Measurements from ENCODE around the gene SH3GL3.

The SH3GL3 gene

GRCh38 chr15:83526319-83526718, 79.2 kb downstream of the SH3GL3 start:
- no peak for TF ChIP-seq SPI1 (IDR thresholded peaks at IDR 0.05; ENCODE audit: low read depth, low read length)
- no peak for TF ChIP-seq POLR2AphosphoS5 (IDR thresholded peaks at IDR 0.05; ENCODE audit: low read depth, low read length)
- TF ChIP-seq POLR2A (IDR thresholded peaks at IDR 0.05; ENCODE audit: low read depth, low read length) = no peak
- TF ChIP-seq TAF1 (IDR thresholded peaks at IDR 0.05; ENCODE audit: low read depth, low read length) = no peak
- no peak for TF ChIP-seq POU2F2 (IDR thresholded peaks at IDR 0.05; ENCODE audit: low read depth, low read length)
- TF ChIP-seq PAX5 (IDR thresholded peaks at IDR 0.05; ENCODE audit: insufficient read depth, low read length, severe bottlenecking) = no peak

GRCh38 chr15:83533410-83533962, 86.3 kb downstream of the SH3GL3 start:
- TF ChIP-seq TAF1 (IDR thresholded peaks at IDR 0.05; ENCODE audit: low read depth, low read length) = no peak
- no peak for TF ChIP-seq PAX5 (IDR thresholded peaks at IDR 0.05; ENCODE audit: insufficient read depth, low read length, severe bottlenecking)
- TF ChIP-seq SPI1 (IDR thresholded peaks at IDR 0.05; ENCODE audit: low read depth, low read length) = no peak
- no peak for TF ChIP-seq POLR2A (IDR thresholded peaks at IDR 0.05; ENCODE audit: low read depth, low read length)
- no peak for TF ChIP-seq POLR2AphosphoS5 (IDR thresholded peaks at IDR 0.05; ENCODE audit: low read depth, low read length)
- no peak for TF ChIP-seq POU2F2 (IDR thresholded peaks at IDR 0.05; ENCODE audit: low read depth, low read length)
- FAIRE-seq (no peak), DNase-seq (ENCODE audit: insufficient read length, low spot score) (no peak)

More at GRCh38 chr15:83526319-83526718, 79.2 kb downstream of the SH3GL3 start:
- DNase-seq (ENCODE audit: insufficient read length, low spot score) (no peak), FAIRE-seq (no peak)

- TF ChIP-seq SPI1 (IDR thresholded peaks at IDR 0.05; ENCODE audit: low read depth, low read length) (no peak), POLR2A (IDR thresholded peaks at IDR 0.05; ENCODE audit: low read depth, low read length) (no peak), POU2F2 (IDR thresholded peaks at IDR 0.05; ENCODE audit: low read depth, low read length) (no peak), TAF1 (IDR thresholded peaks at IDR 0.05; ENCODE audit: low read depth, low read length) (no peak), POLR2AphosphoS5 (IDR thresholded peaks at IDR 0.05; ENCODE audit: low read depth, low read length) (no peak)
- FAIRE-seq (no peak), DNase-seq (ENCODE audit: insufficient read length, low spot score) (no peak)
Measured at GRCh38 chr15:83537606-83538005, 90.5 kb downstream of the SH3GL3 start.

GRCh38 chr15:83538682-83539081, 91.5 kb downstream of the SH3GL3 start:
- FAIRE-seq = no peak
- no peak for DNase-seq (ENCODE audit: insufficient read length, low spot score)
- TF ChIP-seq POU2F2 (IDR thresholded peaks at IDR 0.05; ENCODE audit: low read depth, low read length) = no peak
- no peak for TF ChIP-seq POLR2A (IDR thresholded peaks at IDR 0.05; ENCODE audit: low read depth, low read length)
- TF ChIP-seq PAX5 (IDR thresholded peaks at IDR 0.05; ENCODE audit: insufficient read depth, low read length, severe bottlenecking) = no peak

- no peak for TF ChIP-seq POLR2AphosphoS5 (IDR thresholded peaks at IDR 0.05; ENCODE audit: low read depth, low read length)
- TF ChIP-seq POU2F2 (IDR thresholded peaks at IDR 0.05; ENCODE audit: low read depth, low read length) = no peak
- no peak for TF ChIP-seq PAX5 (IDR thresholded peaks at IDR 0.05; ENCODE audit: insufficient read depth, low read length, severe bottlenecking)
- no peak for FAIRE-seq
- no peak for DNase-seq (ENCODE audit: insufficient read length, low spot score)
Measured at GRCh38 chr15:83545804-83546511, 98.8 kb downstream of the SH3GL3 start.

GRCh38 chr15:83546512-83546888, 99.4 kb downstream of the SH3GL3 start:
- DNase-seq (ENCODE audit: insufficient read length, low spot score) = no peak
- TF ChIP-seq POLR2A (IDR thresholded peaks at IDR 0.05; ENCODE audit: low read depth, low read length) (no peak), TAF1 (IDR thresholded peaks at IDR 0.05; ENCODE audit: low read depth, low read length) (no peak), POLR2AphosphoS5 (IDR thresholded peaks at IDR 0.05; ENCODE audit: low read depth, low read length) (no peak), PAX5 (IDR thresholded peaks at IDR 0.05; ENCODE audit: insufficient read depth, low read length, severe bottlenecking) (no peak), POU2F2 (IDR thresholded peaks at IDR 0.05; ENCODE audit: low read depth, low read length) (no peak), SPI1 (IDR thresholded peaks at IDR 0.05; ENCODE audit: low read depth, low read length) (no peak)
- FAIRE-seq = no peak

- no peak for DNase-seq (ENCODE audit: insufficient read length, low spot score)
- no peak for TF ChIP-seq TAF1 (IDR thresholded peaks at IDR 0.05; ENCODE audit: low read depth, low read length)
- no peak for TF ChIP-seq POLR2A (IDR thresholded peaks at IDR 0.05; ENCODE audit: low read depth, low read length)
- no peak for TF ChIP-seq SPI1 (IDR thresholded peaks at IDR 0.05; ENCODE audit: low read depth, low read length)
- no peak for TF ChIP-seq PAX5 (IDR thresholded peaks at IDR 0.05; ENCODE audit: insufficient read depth, low read length, severe bottlenecking)
- no peak for TF ChIP-seq POU2F2 (IDR thresholded peaks at IDR 0.05; ENCODE audit: low read depth, low read length)
- no peak for TF ChIP-seq POLR2AphosphoS5 (IDR thresholded peaks at IDR 0.05; ENCODE audit: low read depth, low read length)
Measured at GRCh38 chr15:83547168-83547567, 100.0 kb downstream of the SH3GL3 start.

GRCh38 chr15:83549623-83550022, 102.5 kb downstream of the SH3GL3 start:
- DNase-seq (ENCODE audit: insufficient read length, low spot score) (no peak), FAIRE-seq (no peak)
- TF ChIP-seq POU2F2 (IDR thresholded peaks at IDR 0.05; ENCODE audit: low read depth, low read length) = no peak
- TF ChIP-seq TAF1 (IDR thresholded peaks at IDR 0.05; ENCODE audit: low read depth, low read length) = no peak
- TF ChIP-seq PAX5 (IDR thresholded peaks at IDR 0.05; ENCODE audit: insufficient read depth, low read length, severe bottlenecking) = no peak
- TF ChIP-seq POLR2A (IDR thresholded peaks at IDR 0.05; ENCODE audit: low read depth, low read length) = no peak
- TF ChIP-seq SPI1 (IDR thresholded peaks at IDR 0.05; ENCODE audit: low read depth, low read length) = no peak
- no peak for TF ChIP-seq POLR2AphosphoS5 (IDR thresholded peaks at IDR 0.05; ENCODE audit: low read depth, low read length)

More at GRCh38 chr15:83547168-83547567, 100.0 kb downstream of the SH3GL3 start:
- FAIRE-seq = no peak

GRCh38 chr15:83554558-83554957, 107.4 kb downstream of the SH3GL3 start:
- TF ChIP-seq POLR2AphosphoS5 (IDR thresholded peaks at IDR 0.05; ENCODE audit: low read depth, low read length) (no peak), SPI1 (IDR thresholded peaks at IDR 0.05; ENCODE audit: low read depth, low read length) (no peak), POLR2A (IDR thresholded peaks at IDR 0.05; ENCODE audit: low read depth, low read length) (no peak), PAX5 (IDR thresholded peaks at IDR 0.05; ENCODE audit: insufficient read depth, low read length, severe bottlenecking) (no peak), POU2F2 (IDR thresholded peaks at IDR 0.05; ENCODE audit: low read depth, low read length) (no peak)
- FAIRE-seq (no peak), DNase-seq (ENCODE audit: insufficient read length, low spot score) (no peak)

GRCh38 chr15:83555383-83555782, 108.2 kb downstream of the SH3GL3 start:
- FAIRE-seq = no peak
- no peak for DNase-seq (ENCODE audit: insufficient read length, low spot score)
- no peak for TF ChIP-seq POLR2AphosphoS5 (IDR thresholded peaks at IDR 0.05; ENCODE audit: low read depth, low read length)
- no peak for TF ChIP-seq SPI1 (IDR thresholded peaks at IDR 0.05; ENCODE audit: low read depth, low read length)
- TF ChIP-seq POU2F2 (IDR thresholded peaks at IDR 0.05; ENCODE audit: low read depth, low read length) = no peak
- no peak for TF ChIP-seq PAX5 (IDR thresholded peaks at IDR 0.05; ENCODE audit: insufficient read depth, low read length, severe bottlenecking)
- TF ChIP-seq TAF1 (IDR thresholded peaks at IDR 0.05; ENCODE audit: low read depth, low read length) = no peak
- TF ChIP-seq POLR2A (IDR thresholded peaks at IDR 0.05; ENCODE audit: low read depth, low read length) = no peak
